OCI-LY3 (cell line): Measurements from ENCODE around the gene DAP.
"Not testable (repeated sequence)": the region's sequence is repeated elsewhere in the genome, so short reads cannot be mapped to it uniquely, and the experiment has no call there.

ENCODE experiments used
- H2AFZ ChIP-seq: fragments of 200-600, 300-600 bp; shearing (Covaris generic); 2 replicates; pipeline ENCODE4 v1.6.0; 2014; ENCODE audit warnings: antibody characterized with exemption, low read depth, low read length
- H3K27ac ChIP-seq: fragments of 200-600, 300-600 bp; sonication (generic); 2 replicates; pipeline ENCODE4 v1.5.1; 2014; ENCODE audit warnings: mild to moderate bottlenecking, low read length, moderate library complexity, mixed read lengths
- H3K27me3 ChIP-seq: fragments of 200-600, 300-600 bp; sonication (generic); 2 replicates; pipeline ENCODE4 v1.6.1; 2014; ENCODE audit warnings: low read depth, low read length, mixed read lengths
- H3K36me3 ChIP-seq: fragments of 200-600, 300-600 bp; sonication (generic); replicated peaks from 2 replicates; pipeline ENCODE3; 2014; ENCODE audit warnings: low read depth, low read length, mixed read lengths
- H3K4me1 ChIP-seq: fragments of 300-600, 200-600 bp; sonication (generic); 2 replicates; pipeline ENCODE4 v1.6.1; 2014; ENCODE audit warnings: low read length, mixed read lengths
- H3K4me2 ChIP-seq: fragments of 200-600, 300-600 bp; sonication (generic); 2 replicates; pipeline ENCODE4 v1.6.1; 2014; ENCODE audit warnings: low read length, mixed read lengths
- H3K4me3 ChIP-seq: fragments of 300-600, 200-600 bp; sonication (generic); 2 replicates; pipeline ENCODE4 v1.5.1; 2014; ENCODE audit warnings: antibody characterized with exemption, mild to moderate bottlenecking, low read length, moderate library complexity
- H3K79me2 ChIP-seq: fragments of 300-600, 200-600 bp; shearing (Covaris generic); 2 replicates; pipeline ENCODE4 v1.6.1; 2014; ENCODE audit warnings: mild to moderate bottlenecking, low read length, mixed read lengths
- H3K9ac ChIP-seq: fragments of 300-600, 200-600 bp; shearing (Covaris generic); 2 replicates; pipeline ENCODE4 v1.6.0; 2014; ENCODE audit warnings: mild to moderate bottlenecking, low read length, moderate library complexity
- H3K9me3 ChIP-seq: fragments of 200-600, 300-600 bp; shearing (Covaris generic); 2 replicates; pipeline ENCODE4 v1.6.1; 2014; ENCODE audit warnings: low read length, mixed read lengths; ENCODE audit not compliant: insufficient read depth
- H4K20me1 ChIP-seq: fragments of 200-600, 300-600 bp; sonication (generic); 2 replicates; pipeline ENCODE4 v1.6.1; 2016; ENCODE audit warnings: low read length, mixed read lengths; ENCODE audit not compliant: insufficient read depth
- EZH2phosphoT487 ChIP-seq: fragments of 200-600 bp; shearing (Covaris generic); IDR thresholded peaks from 2 replicates; pipeline ENCODE4 v1.6.1; 2018; ENCODE audit warnings: antibody characterized with exemption, mixed run types, low read depth
- TF ChIP-seq, protein P1 (sequence below): fragments of 200-600, 300-600 bp; sonication (generic); IDR thresholded peaks from 2 replicates; pipeline ENCODE4 v1.5.1; 2014; ENCODE audit warnings: antibody characterized with exemption, low read length, low read depth

Gene DAP

DNA sequence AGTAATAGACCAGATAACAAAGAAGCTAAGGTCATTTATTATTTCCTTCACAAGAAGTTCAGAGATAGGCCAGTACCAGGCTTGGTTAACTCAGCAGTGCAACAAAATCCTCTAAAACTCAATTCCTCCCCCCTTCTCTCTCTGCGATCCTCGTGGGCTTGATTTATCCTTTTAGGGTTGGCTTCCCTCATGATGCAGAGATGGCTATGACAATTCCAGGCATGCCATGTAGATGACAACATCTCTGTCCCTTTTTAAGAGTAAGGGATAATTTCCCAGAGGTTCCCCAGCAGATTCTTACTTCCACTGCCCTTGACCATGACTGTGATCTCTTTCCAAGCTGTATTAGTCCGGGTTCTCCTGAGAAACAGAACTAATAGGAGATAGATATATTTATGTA, 28.7 kb upstream of the DAP start:
- no peak for TF ChIP-seq EZH2phosphoT487
- TF ChIP-seq, protein P1, sequence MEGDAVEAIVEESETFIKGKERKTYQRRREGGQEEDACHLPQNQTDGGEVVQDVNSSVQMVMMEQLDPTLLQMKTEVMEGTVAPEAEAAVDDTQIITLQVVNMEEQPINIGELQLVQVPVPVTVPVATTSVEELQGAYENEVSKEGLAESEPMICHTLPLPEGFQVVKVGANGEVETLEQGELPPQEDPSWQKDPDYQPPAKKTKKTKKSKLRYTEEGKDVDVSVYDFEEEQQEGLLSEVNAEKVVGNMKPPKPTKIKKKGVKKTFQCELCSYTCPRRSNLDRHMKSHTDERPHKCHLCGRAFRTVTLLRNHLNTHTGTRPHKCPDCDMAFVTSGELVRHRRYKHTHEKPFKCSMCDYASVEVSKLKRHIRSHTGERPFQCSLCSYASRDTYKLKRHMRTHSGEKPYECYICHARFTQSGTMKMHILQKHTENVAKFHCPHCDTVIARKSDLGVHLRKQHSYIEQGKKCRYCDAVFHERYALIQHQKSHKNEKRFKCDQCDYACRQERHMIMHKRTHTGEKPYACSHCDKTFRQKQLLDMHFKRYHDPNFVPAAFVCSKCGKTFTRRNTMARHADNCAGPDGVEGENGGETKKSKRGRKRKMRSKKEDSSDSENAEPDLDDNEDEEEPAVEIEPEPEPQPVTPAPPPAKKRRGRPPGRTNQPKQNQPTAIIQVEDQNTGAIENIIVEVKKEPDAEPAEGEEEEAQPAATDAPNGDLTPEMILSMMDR, result no peak
- no peaks in the 10 kb centered on the region for H4K20me1 ChIP-seq
- no peak overlapping the region for H3K4me2 ChIP-seq
- no peaks in the 10 kb centered on the region for H3K27me3 ChIP-seq
- H3K4me3 ChIP-seq, result no peak overlapping the region
- no peaks in the 10 kb centered on the region for H3K79me2 ChIP-seq
- no peak overlapping the region for H3K27ac ChIP-seq
- no peaks in the 10 kb centered on the region for H3K4me1 ChIP-seq
- H3K36me3 ChIP-seq, result no peaks in the 10 kb centered on the region
- H3K9ac ChIP-seq, result no peak overlapping the region
- no peak overlapping the region for H2AFZ ChIP-seq
- no peaks in the 10 kb centered on the region for H3K9me3 ChIP-seq

DNA sequence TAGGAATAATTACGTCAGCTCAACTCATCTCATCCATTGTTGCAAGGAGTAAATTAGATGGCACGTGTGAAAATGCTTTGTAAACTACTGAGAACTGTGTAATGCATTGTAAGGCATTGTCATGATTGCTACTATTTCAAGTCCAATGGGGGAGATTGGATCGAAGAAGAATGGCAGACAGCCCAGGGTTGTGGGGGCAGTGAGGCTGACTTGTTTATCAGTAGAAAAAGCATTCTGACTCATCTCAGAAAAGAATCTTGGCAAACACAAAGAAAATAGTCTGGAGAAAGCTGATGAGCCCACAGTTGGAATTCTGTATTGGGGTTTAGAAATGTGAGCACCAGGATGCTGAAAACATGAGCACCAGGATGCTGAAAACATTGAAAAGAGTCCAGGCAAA, 28.0 kb upstream of the DAP start:
- TF ChIP-seq, protein P1, result no peak
- no peak for TF ChIP-seq EZH2phosphoT487
- H3K79me2 ChIP-seq, result no peaks in the 10 kb centered on the region
- H3K9ac ChIP-seq, result no peak overlapping the region
- no peaks in the 10 kb centered on the region for H3K36me3 ChIP-seq
- H3K4me1 ChIP-seq, result no peaks in the 10 kb centered on the region
- H3K4me3 ChIP-seq, result no peak overlapping the region
- no peak overlapping the region for H2AFZ ChIP-seq
- no peaks in the 10 kb centered on the region for H3K27me3 ChIP-seq
- H4K20me1 ChIP-seq, result no peaks in the 10 kb centered on the region
- no peak overlapping the region for H3K4me2 ChIP-seq
- H3K9me3 ChIP-seq, result no peaks in the 10 kb centered on the region
- no peak overlapping the region for H3K27ac ChIP-seq

DNA sequence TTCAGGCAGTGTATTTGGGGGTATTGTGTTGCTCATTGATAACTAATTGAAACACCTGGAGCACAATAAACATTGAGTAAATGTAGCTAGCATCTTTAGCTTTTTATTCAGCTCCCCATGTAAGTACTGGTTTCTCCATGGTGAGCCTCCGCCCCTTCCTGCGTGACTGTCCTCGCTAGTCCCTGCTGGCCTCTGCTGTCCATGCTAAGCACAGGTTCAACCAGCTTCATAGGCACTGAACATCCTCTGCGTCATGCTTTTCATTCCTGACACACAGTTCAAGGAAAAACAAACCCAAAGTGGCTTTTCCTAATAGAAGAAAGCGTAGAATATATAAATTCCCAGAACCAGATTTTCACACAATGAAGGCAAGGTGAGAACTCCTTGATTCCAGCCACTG, 27.3 kb upstream of the DAP start:
- TF ChIP-seq EZH2phosphoT487, result no peak
- TF ChIP-seq, protein P1, result no peak
- no peak overlapping the region for H3K4me3 ChIP-seq

DNA sequence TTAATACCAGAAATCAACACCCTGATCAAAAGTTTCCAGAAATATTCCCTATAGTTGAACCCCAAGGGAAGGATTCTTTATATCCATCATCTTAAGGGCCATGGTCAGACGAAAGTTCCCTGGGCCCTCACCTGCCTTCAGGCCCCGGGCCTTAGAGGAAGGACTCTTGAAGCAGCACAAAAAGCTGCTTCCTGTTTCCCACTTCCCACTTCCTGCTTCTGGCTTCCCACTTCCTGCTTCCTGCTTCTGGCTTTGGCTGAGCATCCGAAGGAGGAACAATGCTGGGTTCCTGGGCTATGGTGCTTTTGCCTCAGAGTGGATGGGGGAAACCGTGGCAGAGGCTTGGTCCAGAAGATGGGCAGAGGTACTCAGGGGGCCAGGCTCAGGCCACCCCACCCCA, 25.8 kb upstream of the DAP start:
- TF ChIP-seq, protein P1, result no peak
- TF ChIP-seq EZH2phosphoT487, result no peak
- Histone ChIP-seq H3K79me2 (no peaks in the 10 kb centered on the region), H2AFZ (no peak overlapping the region), H3K4me1 (no peaks in the 10 kb centered on the region), H3K9me3 (no peaks in the 10 kb centered on the region), H3K4me3 (no peak overlapping the region), H3K27ac (no peak overlapping the region), H3K9ac (no peak overlapping the region), H3K4me2 (no peak overlapping the region), H4K20me1 (no peaks in the 10 kb centered on the region), H3K36me3 (no peaks in the 10 kb centered on the region), H3K27me3 (no peaks in the 10 kb centered on the region)

More for the DNA sequence above, 27.3 kb upstream of the DAP start:
- Histone ChIP-seq H3K79me2 (no peaks in the 10 kb centered on the region), H3K36me3 (no peaks in the 10 kb centered on the region), H2AFZ (no peak overlapping the region), H3K4me1 (no peaks in the 10 kb centered on the region), H3K9me3 (no peaks in the 10 kb centered on the region), H3K27me3 (no peaks in the 10 kb centered on the region), H3K4me2 (no peak overlapping the region), H3K27ac (no peak overlapping the region), H3K9ac (no peak overlapping the region), H4K20me1 (no peaks in the 10 kb centered on the region)

DNA sequence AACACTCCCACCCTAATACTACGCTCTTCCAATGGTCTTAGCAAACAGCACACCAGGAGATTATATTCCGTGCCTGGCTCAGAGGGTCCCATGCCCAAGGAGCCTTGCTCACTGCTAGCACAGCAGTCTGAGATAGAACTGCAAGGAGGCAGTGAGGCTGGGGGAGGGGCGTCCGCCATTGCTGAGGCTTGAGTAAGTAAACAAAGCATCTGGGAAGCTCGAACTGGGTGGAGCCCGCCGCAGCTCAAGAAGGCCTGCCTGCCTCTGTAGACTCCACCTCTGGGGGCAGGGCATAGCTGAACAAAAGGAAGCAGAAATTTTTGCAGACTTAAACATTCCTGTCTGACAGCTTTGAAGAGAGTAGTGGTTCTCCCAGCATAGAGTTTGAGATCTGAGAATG, 19.2 kb upstream of the DAP start:
- not testable (repeated sequence) for H3K79me2 ChIP-seq, H2AFZ ChIP-seq, H3K36me3 ChIP-seq, H3K27me3 ChIP-seq, H3K4me2 ChIP-seq, H3K4me1 ChIP-seq, H3K4me3 ChIP-seq, H3K9ac ChIP-seq, H4K20me1 ChIP-seq, H3K9me3 ChIP-seq, H3K27ac ChIP-seq
